Muscle of arm (tissue), 12 donors: ENCODE measurements around the gene HSPA12B. TPM values are rescaled to one million over a fixed set of nuclear protein-coding genes. Genes with fewer than 3 reads are reported as not detected.

Experiments
- DNase-seq: peaks from one replicate; pipeline ENCODE4 v3.0.0-alpha.2; 2013
- polyA plus RNA-seq, 12 donors: library from polyadenylated mRNA; unstranded; fragments of 120-200 nt; gene quantifications; one replicate each; pipeline ENCODE4 v1.2.1, GENCODE V29; 2013; ENCODE audit not compliant: insufficient read length in 12 of 12

HSPA12B gene
- polyA plus RNA-seq, 12 donors: 16.1 to 32.6 (median 21.5) TPM; not detected in 1

- no peak for DNase-seq
Measured at GRCh38 chr20:3763671-3764601, 31.5 kb downstream of the HSPA12B start.

DNA sequence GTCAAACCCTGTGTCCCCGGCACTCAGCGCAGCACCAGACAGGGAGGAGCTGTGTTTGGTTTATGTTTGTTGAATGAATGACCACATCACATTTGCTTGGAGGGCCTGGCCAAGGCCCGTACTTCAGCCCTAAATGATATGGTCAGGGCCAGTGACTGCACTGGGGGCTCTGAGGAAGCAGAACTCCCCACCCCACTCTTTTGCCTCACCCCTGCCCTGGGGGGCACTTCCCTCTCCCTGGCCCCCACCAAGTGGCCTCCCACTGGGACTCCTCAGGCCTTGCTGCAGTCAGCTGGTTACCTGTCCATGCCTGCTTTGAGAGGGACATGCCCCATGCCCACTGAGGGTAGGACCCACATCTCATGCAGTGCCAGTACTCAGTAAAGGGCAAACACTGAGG lies 32.2 kb downstream of the HSPA12B start:
- DNase-seq: no peak

- DNase-seq: no peak
Measured at GRCh38 chr20:3765171-3765882, 32.8 kb downstream of the HSPA12B start.

- DNase-seq: no peak
Measured at GRCh38 chr20:3766422-3767109, 34.1 kb downstream of the HSPA12B start.

DNA sequence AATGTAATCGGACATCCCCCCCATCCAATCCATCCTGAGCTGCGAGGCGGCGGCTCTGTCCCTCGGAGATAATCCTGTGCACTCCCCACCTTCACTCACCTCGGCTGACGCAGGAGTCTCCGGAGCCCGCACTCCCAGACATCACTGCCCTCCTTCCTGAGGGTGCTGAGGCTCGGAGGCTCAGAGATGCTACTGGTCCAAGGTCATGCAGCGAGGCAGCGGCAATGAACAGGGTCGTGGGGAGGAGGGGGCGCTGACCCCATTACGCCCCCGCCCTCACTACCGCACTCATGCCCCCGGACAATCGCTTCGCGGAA lies 34.6 kb downstream of the HSPA12B start:
- no peak for DNase-seq

DNA sequence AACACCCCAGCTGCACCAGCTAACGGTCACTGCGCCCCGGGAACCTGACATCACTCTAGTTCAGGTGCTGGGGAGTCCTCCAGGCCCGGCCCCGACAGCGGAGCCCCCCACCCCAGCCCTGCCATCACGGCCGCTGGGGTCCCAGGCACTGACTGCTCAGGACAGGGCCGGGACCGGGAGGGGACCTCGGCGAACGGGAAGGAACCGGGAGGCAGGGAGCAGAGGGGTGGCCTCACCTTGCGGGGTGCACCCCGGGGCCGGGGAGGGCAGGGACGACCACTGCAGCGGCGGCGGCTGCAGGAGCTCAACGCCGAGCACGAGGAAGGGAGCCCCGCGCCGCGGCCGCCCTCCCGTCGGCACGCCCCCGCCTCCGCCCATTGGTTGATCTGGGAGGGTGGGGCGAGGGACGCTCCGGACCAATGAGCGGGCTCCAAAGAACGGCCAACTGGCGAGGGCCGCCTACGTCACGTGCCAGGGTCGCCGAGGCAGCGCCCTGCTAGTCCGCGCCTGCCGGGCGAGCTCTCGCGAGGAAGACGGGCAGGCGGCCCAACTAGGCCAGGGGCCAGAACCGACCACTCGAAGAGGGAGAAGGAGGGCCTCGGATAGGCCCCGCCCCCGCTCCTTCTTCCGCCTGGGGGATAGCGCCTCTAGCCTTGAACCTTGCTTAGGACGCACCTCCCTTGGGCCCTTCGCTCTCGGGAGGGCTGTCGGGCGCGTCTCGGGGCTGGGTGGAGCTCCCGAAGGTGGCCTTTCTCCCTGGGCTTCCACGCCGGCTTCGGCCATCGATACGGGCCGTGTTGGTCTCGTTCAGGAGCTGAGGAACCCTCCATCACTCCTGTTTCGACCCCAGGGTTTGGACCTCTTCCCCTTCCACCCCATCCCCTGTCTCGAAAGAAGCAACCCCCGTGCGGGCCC lies 35.2 kb downstream of the HSPA12B start, which contains the start of gene ADISSP:
ADISSP (minus strand) TSS at position 327 of the 915 bp plus-strand sequence. CDS start 7,653 bp downstream, outside the sequence.
- peak; percentile 99 for DNase-seq

GRCh38 chr20:3768342-3769130 lies 36.1 kb downstream of the HSPA12B start:
- peak; percentile 67 for DNase-seq

GRCh38 chr20:3771552-3772058 lies 39.1 kb downstream of the HSPA12B start:
- DNase-seq: no peak

GRCh38 chr20:3775457-3776108 lies 43.1 kb downstream of the HSPA12B start:
- DNase-seq: no peak

GRCh38 chr20:3777381-3777715 lies 44.9 kb downstream of the HSPA12B start:
- DNase-seq: no peak

- no peak for DNase-seq
Measured at GRCh38 chr20:3777716-3778629, 45.5 kb downstream of the HSPA12B start.

- DNase-seq: no peak
Measured at GRCh38 chr20:3778976-3779375, 46.5 kb downstream of the HSPA12B start.

GRCh38 chr20:3781153-3781910 lies 48.8 kb downstream of the HSPA12B start, which contains the start of gene SPEF1:
Gene SPEF1, minus strand, starts transcription at chr20:3781448. Its CDS starts 161 bp downstream, at chr20:3781287.
- DNase-seq: peak; percentile 89

GRCh38 chr20:3782597-3782996 lies 50.1 kb downstream of the HSPA12B start:
- no peak for DNase-seq

- no peak for DNase-seq
Measured at GRCh38 chr20:3783068-3783489, 50.6 kb downstream of the HSPA12B start.

GRCh38 chr20:3783511-3784195 lies 51.2 kb downstream of the HSPA12B start:
- no peak for DNase-seq
